ENCODE data around the gene UTY. TPM values are rescaled to one million over a fixed set of nuclear protein-coding genes. Genes with fewer than 3 reads are reported as not detected.
A peak's percentile ranks its signal among the peaks of the same experiment; 100 is the strongest.

The UTY gene
- polyA plus RNA-seq, 3 donors, result not detected

GRCh38 chrY:13443146-13443545, 36.7 kb downstream of the UTY start:
- intact Hi-C loops (cut with micrococcal nuclease), result no loop called here
- Histone ChIP-seq H3K79me2 (ENCODE audit: insufficient read depth, low read length) (no peaks in the 10 kb centered on the region), H3K27me3 (ENCODE audit: control insufficient read depth in 2 of 2, insufficient read depth in 2 of 2, low read length in 2 of 2) (no peaks in the 10 kb centered on the region), H3K9me3 (replicated peaks in 1 of 2; ENCODE audit: control insufficient read depth in 1 of 2, insufficient read depth in 1 of 2, low read length in 2 of 2) (no peaks in the 10 kb centered on the region), H3K4me3 (replicated peaks in 1 of 3; ENCODE audit: low read depth in 2 of 3, low read length in 3 of 3) (no peak overlapping the region), H3K4me1 (ENCODE audit: control insufficient read depth in 1 of 2, insufficient read depth in 2 of 2, low read length in 2 of 2) (no peaks in the 10 kb centered on the region), H2AFZ (ENCODE audit: insufficient read depth, low read depth, low read length, poor library complexity, severe bottlenecking) (no peak overlapping the region), H4K20me1 (ENCODE audit: insufficient read depth, low read length) (no peaks in the 10 kb centered on the region), H3K9ac (ENCODE audit: insufficient read depth, low read length, poor library complexity, severe bottlenecking) (no peak overlapping the region), H3K36me3 (replicated peaks in 1 of 2; ENCODE audit: control insufficient read depth in 1 of 2, insufficient read depth in 2 of 2, low read length in 2 of 2) (peaks cover 0 to 9% of the 10 kb centered on the region in 2 donors), H3K27ac (ENCODE audit: low read depth in 1 of 2, low read length in 2 of 2) (no peak overlapping the region), H3K4me2 (replicated peaks; ENCODE audit: extremely low read depth, low read length, poor library complexity, severe bottlenecking) (no peak overlapping the region)
- TF ChIP-seq CTCF (IDR thresholded peaks at IDR 0.05), result no peak
- no peaks in the 10 kb centered on the region for H3K4me1 Mint-ChIP-seq
- H3K4me3 Mint-ChIP-seq, result no peak overlapping the region
- no peaks in the 10 kb centered on the region for H3K27me3 Mint-ChIP-seq (ENCODE audit: low read depth in 3 of 3)
- no peak for DNase-seq
- H3K27ac Mint-ChIP-seq, result peak overlapping the region in 1 of 7 donors; percentile 76
- 90% methylated on average over 2 of the region's 7 CpGs for WGBS (ENCODE audit: insufficient coverage)
- no peaks in the 10 kb centered on the region for H3K9me3 Mint-ChIP-seq
- peaks cover 0 to 31% of the 10 kb centered on the region in 2 donors for H3K36me3 Mint-ChIP-seq

GRCh38 chrY:13440811-13441210, 39.0 kb downstream of the UTY start:
- peaks cover 0 to 32% of the 10 kb centered on the region in 2 donors for H3K36me3 Mint-ChIP-seq
- H3K27me3 Mint-ChIP-seq (ENCODE audit: low read depth in 3 of 3), result no peaks in the 10 kb centered on the region

More at GRCh38 chrY:13440811-13441210, 39.0 kb downstream of the UTY start:
- Histone ChIP-seq H2AFZ (ENCODE audit: insufficient read depth, low read depth, low read length, poor library complexity, severe bottlenecking) (no peak overlapping the region), H3K27me3 (ENCODE audit: control insufficient read depth in 2 of 2, insufficient read depth in 2 of 2, low read length in 2 of 2) (no peaks in the 10 kb centered on the region), H3K4me2 (replicated peaks; ENCODE audit: extremely low read depth, low read length, poor library complexity, severe bottlenecking) (no peak overlapping the region), H4K20me1 (ENCODE audit: insufficient read depth, low read length) (no peaks in the 10 kb centered on the region), H3K9me3 (replicated peaks in 1 of 2; ENCODE audit: control insufficient read depth in 1 of 2, insufficient read depth in 1 of 2, low read length in 2 of 2) (no peaks in the 10 kb centered on the region), H3K79me2 (ENCODE audit: insufficient read depth, low read length) (no peaks in the 10 kb centered on the region), H3K9ac (ENCODE audit: insufficient read depth, low read length, poor library complexity, severe bottlenecking) (no peak overlapping the region), H3K27ac (ENCODE audit: low read depth in 1 of 2, low read length in 2 of 2) (no peak overlapping the region), H3K4me1 (ENCODE audit: control insufficient read depth in 1 of 2, insufficient read depth in 2 of 2, low read length in 2 of 2) (peaks cover 0 to 1% of the 10 kb centered on the region in 2 donors), H3K36me3 (replicated peaks in 1 of 2; ENCODE audit: control insufficient read depth in 1 of 2, insufficient read depth in 2 of 2, low read length in 2 of 2) (peaks cover 0 to 5% of the 10 kb centered on the region in 2 donors), H3K4me3 (replicated peaks in 1 of 3; ENCODE audit: low read depth in 2 of 3, low read length in 3 of 3) (no peak overlapping the region)
- no peak overlapping the region for H3K27ac Mint-ChIP-seq
- intact Hi-C loops (cut with micrococcal nuclease), result no loop called here
- TF ChIP-seq CTCF (IDR thresholded peaks at IDR 0.05), result no peak
- no peak overlapping the region for H3K4me3 Mint-ChIP-seq
- peaks cover 2% of the 10 kb centered on the region for H3K4me1 Mint-ChIP-seq
- H3K9me3 Mint-ChIP-seq, result no peaks in the 10 kb centered on the region
- DNase-seq, result no peak
- WGBS (ENCODE audit: insufficient coverage), result no CpG with 5 or more reads among the region's 1 CpG

Measured in CD14-positive monocyte (primary cell).